ENCODE results near the gene NKX2-2.

Gene NKX2-2

DNA sequence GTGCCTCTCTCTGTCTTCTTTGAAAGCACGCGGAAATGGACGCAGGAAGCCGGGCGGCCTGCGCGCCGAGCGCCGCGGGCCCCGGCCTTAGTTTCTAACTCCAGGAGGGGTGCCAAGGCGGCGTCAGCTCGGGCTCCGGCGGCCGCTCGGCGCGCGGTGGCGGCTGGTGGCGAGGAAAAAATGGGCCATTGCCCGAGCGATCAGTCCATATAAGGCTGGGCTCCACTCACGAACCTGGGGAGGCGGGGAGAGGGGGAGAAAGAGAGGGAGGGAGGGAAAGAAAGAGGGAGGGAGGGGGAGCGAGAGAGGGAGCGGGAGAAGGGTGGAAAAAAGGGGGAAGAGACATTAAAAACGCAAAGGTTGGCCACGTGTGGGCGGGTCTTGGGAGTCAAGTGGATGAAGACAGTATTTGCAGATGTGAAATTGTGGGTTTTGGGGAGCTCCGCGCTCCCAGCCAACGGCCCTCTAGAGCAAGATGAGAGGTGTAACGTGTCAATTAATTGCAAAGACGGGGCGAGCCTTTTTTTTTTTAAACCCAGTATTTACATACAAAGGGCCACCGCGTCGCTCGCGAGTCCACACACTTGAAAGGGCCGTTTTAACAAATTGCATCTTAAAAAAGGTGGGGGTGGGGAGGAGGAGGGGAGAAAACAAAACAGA, at the start of gene NKX2-2:
Gene NKX2-2, minus strand, starts transcription at position 184 of the 660 bp plus-strand sequence. CDS start 395 bp downstream, outside the sequence.
- DNase-seq, result peak; percentile 69 to 79

DNA sequence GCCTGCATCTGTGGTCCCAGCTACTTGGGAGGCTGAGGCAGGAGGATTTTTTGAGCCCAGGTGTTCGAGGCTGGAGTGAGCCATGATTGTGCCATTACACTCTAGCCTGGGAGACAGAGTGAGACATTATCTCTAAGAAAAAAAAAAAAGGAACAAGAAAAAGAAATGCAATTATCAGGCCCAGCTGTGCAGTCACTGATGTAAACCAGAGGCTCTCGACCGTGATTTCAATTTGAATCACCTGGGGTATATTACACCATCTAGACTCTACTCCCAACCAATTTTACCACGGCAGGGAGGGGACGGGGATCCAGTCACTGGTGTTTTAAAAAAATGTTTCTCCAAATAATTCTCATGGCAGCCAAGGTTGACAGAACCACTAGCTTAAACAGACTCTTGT, 48.8 kb upstream of the NKX2-2 start:
- DNase-seq, result no peak

GRCh38 chr20:21559305-21559704, 45.4 kb upstream of the NKX2-2 start:
- DNase-seq, result no peak

GRCh38 chr20:21557241-21558020, 43.6 kb upstream of the NKX2-2 start:
- no peak for DNase-seq

DNA sequence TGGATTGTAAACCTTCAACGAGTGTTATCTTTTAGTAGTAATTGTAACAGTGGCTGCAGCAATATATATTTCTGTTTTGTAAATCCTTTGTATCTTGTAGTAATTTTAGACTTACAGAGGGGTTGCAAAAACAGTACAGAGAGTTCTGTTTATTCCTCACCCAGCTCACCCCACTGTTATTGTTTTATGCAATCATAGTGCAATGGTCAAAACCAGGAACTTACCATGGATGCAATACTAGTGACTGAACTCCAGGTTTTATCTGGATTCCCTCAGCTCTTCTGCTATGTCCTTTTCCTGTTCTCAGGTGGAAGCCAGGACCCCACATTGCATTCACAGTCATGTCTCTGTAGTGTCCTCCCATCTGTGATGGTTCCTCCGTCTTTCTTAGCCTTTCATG, 42.5 kb upstream of the NKX2-2 start:
- no peak for DNase-seq

- no peak for DNase-seq
These were observed 41.7 kb upstream of the NKX2-2 start for GRCh38 chr20:21555470-21556120.

DNA sequence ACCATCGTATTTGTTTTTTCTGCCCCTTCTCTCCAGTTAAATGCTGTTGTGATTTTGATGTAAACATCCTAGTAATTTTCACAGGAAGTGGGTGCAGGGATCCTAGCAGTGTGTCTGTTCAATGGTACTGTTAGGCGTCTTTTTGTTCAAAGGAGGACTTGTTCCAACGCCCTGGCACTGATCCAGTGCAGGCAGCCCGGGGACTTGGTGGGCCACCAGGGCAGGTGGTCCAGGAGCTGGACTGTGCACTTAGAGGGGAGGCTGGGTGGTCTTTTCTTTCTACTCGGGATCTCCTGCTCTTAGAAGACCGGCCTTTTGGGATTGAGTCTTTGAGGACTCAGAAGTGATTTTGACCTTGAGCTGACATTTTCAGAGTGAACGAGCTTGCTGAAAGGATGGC, 41.1 kb upstream of the NKX2-2 start:
- DNase-seq, result peak in 1 of 2 donors; percentile 11

DNA sequence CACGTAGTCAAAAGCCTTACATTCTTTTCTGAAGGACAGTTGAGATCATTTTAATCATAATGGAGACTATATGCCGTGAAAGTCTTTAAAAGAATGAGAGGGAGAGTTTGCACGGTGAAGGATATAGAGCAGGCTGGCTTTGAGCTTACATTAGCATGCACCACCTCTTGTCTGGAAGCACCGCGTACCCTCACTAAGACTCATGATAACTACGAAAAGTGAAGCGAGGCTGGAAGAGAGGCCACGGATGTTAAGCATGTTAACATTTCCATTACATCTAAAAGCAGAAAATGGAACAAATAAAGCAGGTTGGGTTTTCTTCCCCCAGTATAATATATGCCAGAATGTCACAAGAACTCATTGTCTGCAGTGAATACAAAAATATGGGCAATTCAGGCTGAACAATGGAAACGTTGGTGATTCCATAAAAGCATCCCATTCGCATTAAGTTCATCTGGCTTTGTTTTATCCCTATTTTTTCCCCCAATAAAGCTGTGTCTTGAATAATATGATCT, 40.6 kb upstream of the NKX2-2 start:
- DNase-seq, result no peak

GRCh38 chr20:21550587-21550986, 36.7 kb upstream of the NKX2-2 start:
- no peak for DNase-seq

- no peak for DNase-seq
These were observed 34.6 kb upstream of the NKX2-2 start for GRCh38 chr20:21548390-21549035.

GRCh38 chr20:21546355-21546754, 32.5 kb upstream of the NKX2-2 start:
- DNase-seq, result no peak

- no peak for DNase-seq
These were observed 25.6 kb upstream of the NKX2-2 start for GRCh38 chr20:21539512-21539911.

DNA sequence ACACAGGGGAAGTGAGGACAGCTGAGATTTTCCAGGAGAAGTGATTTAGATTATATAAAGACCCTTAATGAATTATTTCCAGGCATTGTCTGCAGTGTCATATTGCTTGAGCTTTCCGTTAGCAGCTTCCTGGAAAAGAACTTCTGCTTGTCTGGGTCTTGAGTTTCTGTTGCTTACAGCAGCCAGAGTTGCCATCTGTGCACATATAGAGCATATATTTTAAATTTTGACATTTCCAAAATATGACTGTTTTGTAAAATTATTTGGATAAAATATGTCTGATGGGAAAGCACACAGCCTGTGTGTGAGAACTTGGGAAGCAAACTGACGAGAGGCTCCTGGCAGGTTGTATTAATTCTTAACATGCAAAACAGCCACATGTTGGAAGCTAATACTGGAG, 21.0 kb upstream of the NKX2-2 start:
- no peak for DNase-seq

GRCh38 chr20:21534453-21534852, 20.6 kb upstream of the NKX2-2 start:
- DNase-seq, result no peak

- peak in 1 of 2 donors; percentile 9 for DNase-seq
These were observed 16.0 kb upstream of the NKX2-2 start for GRCh38 chr20:21529863-21530262.

DNA sequence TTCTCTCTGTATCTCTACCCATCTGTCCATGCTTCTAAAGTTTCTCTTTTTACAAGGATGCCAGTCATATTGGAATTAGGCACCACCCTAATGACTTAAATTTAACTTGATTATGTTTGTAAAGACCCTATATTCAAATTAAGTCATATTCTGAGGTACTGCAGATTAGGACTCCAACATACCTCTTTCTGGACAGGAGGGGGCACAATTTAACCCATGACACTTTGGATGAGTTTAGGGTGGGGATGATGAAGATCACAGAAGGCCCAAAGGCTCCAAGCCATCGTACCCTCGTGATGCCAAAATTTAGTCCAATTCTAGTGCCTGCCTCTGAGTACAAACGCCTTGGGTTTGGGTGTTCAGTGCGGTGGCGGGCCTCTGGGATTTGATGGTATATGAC, 15.0 kb upstream of the NKX2-2 start:
- no peak for DNase-seq

DNA sequence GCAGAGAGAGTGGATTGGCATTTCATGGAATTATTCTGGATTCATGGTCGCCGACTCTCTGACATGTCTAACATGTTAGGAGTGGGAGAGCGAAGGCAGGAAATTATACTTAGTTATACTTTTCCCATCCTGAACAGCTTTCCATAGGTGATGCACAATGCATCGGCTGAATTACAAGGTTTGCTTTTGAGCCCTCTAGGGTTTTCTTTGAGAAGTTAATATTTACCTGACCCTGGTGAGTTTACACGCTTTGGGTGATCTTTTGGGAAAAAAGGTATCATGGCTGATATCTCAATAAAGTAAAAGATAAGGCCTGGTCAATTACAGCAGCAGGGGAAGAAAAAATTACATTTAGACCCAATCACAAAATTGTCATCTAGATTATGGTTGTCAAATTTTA, 14.0 kb upstream of the NKX2-2 start:
- DNase-seq, result no peak

- DNase-seq, result no peak
These were observed 12.9 kb upstream of the NKX2-2 start for GRCh38 chr20:21526776-21527175.

- DNase-seq, result no peak
These were observed 10.0 kb upstream of the NKX2-2 start for GRCh38 chr20:21523895-21524294.

- DNase-seq, result no peak
These were observed 9.5 kb upstream of the NKX2-2 start for GRCh38 chr20:21523281-21523868.

DNA sequence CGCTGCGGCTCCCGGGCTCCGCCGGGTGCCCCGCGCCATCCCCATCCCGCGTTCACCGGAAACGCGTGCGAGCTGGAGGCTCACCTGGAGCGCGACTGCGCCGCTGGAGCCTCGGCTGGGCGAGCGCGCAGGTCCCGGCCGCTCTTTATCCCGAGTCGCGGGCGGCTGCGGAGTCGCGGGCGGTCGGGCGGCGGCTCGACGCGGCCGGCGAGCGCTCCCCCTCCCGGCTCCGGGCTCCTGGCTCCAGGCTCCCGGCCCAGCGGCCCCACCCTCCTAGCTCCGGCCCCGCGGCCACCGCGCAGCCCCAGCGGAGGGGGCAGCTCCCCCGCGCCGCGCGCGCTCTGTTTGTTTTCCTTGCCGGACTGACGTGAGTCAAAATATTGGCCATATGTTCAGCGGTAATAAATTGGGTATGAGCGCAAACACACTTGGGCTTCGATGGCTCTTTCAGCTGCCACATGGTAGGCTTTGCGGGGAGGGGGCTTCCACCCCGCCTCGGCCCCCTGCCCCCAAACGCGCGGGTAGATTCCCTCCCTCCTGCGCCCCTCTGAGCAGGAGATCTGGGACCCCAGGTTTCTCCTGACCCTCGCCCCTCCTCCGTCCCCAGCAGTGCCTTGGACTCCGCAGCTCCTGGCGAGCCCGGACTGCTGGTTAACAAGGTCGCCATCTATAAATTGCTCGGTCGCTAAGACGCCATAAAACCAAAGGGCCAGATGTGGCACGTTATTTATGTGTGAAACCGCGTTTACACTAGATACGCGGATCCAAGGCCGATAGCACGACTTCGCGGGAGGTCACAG, 8.8 kb upstream of the NKX2-2 start:
- DNase-seq, result peak; percentile 48 to 57

Data from hippocampal formation (tissue), 2 donors.